DMS79 (cell line): ENCODE results near the gene PDLIM5.
"Not testable (repeated sequence)": the region's sequence is repeated elsewhere in the genome, so short reads cannot be mapped to it uniquely, and the experiment has no call there.

ENCODE experiments used
- DNase-seq: peaks from one replicate; lab custom pipeline; 2025; lab: John Stamatoyannopoulos, UW

The PDLIM5 gene

GRCh38 chr4:94653095-94653649 is 201.4 kb downstream of the PDLIM5 start:
- DNase-seq = no peak

- DNase-seq = no peak
Observed at GRCh38 chr4:94653984-94654609, 202.4 kb downstream of the PDLIM5 start.

- no peak for DNase-seq
Observed at GRCh38 chr4:94654714-94655113, 203.0 kb downstream of the PDLIM5 start.

GRCh38 chr4:94660614-94661013 is 208.9 kb downstream of the PDLIM5 start:
- no peak for DNase-seq

- not testable (repeated sequence) for DNase-seq
Observed at GRCh38 chr4:94665021-94665420, 213.3 kb downstream of the PDLIM5 start.

GRCh38 chr4:94665500-94666404 is 214.0 kb downstream of the PDLIM5 start:
- DNase-seq = no peak

- DNase-seq = no peak
Observed at GRCh38 chr4:94668724-94669123, 217.0 kb downstream of the PDLIM5 start.

GRCh38 chr4:94669672-94670664 is 218.2 kb downstream of the PDLIM5 start:
- no peak for DNase-seq

GRCh38 chr4:94671113-94671512 is 219.4 kb downstream of the PDLIM5 start:
- DNase-seq = no peak

- no peak for DNase-seq
Observed at GRCh38 chr4:94673961-94674360, 222.2 kb downstream of the PDLIM5 start.

GRCh38 chr4:94676970-94677369 is 225.2 kb downstream of the PDLIM5 start:
- no peak for DNase-seq

GRCh38 chr4:94678896-94679295 is 227.2 kb downstream of the PDLIM5 start:
- no peak for DNase-seq

- DNase-seq = no peak
Observed at GRCh38 chr4:94680176-94680862, 228.6 kb downstream of the PDLIM5 start.

- no peak for DNase-seq
Observed at GRCh38 chr4:94686086-94686485, 234.3 kb downstream of the PDLIM5 start.

- no peak for DNase-seq
Observed at GRCh38 chr4:94689155-94689860, 237.6 kb downstream of the PDLIM5 start.

GRCh38 chr4:94690851-94691254 is 239.1 kb downstream of the PDLIM5 start:
- no peak for DNase-seq

GRCh38 chr4:94691552-94691951 is 239.8 kb downstream of the PDLIM5 start:
- no peak for DNase-seq

- DNase-seq = no peak
Observed at GRCh38 chr4:94695384-94695783, 243.6 kb downstream of the PDLIM5 start.

GRCh38 chr4:94698187-94698586 is 246.4 kb downstream of the PDLIM5 start:
- no peak for DNase-seq

GRCh38 chr4:94700298-94700697 is 248.6 kb downstream of the PDLIM5 start:
- DNase-seq = no peak
